Common myeloid progenitor, CD34-positive (primary cell): ENCODE measurements around the gene RASSF7.

Source experiments
- CTCF ChIA-PET: fragments of 350-600 bp; sonication (Branson Sonifier 250); formaldehyde crosslinking; loops from one replicate; lab custom pipeline; 2021; ENCODE audit warnings: antibody characterized with exemption; lab: Charles Lee
- POLR2A ChIA-PET: fragments of 350-600 bp; sonication (Branson Sonifier 250); formaldehyde crosslinking; loops from one replicate; lab custom pipeline; 2021; ENCODE audit warnings: antibody characterized with exemption; lab: Charles Lee
- DNase-seq, 3 donors: peaks; one replicate each; pipeline versions ENCODE4 v3.0.0 to v3.0.0-alpha.2; 2013
- H3K27ac ChIP-seq, 2 experiments: 1 replicate in 1 of 2; 2 replicates in 1 of 2; pipeline ENCODE4 v1.7.0; 2013; ENCODE audit warnings: inconsistent platforms in 2 of 2, low read length in 2 of 2, mild to moderate bottlenecking in 2 of 2, low read depth in 1 of 2, moderate library complexity in 1 of 2; ENCODE audit not compliant: severe bottlenecking in 2 of 2, insufficient read depth in 1 of 2, poor library complexity in 1 of 2
- H3K27me3 ChIP-seq, 5 experiments: replicated peaks in 2 of 5; 1 replicate in 3 of 5; 2 replicates in 2 of 5; pipeline versions ENCODE4 v1.6.1 to v1.7.0; 2013; ENCODE audit warnings: low read length in 4 of 5, mild to moderate bottlenecking in 2 of 5, moderate library complexity in 2 of 5, inconsistent platforms in 1 of 5; ENCODE audit not compliant: insufficient read depth in 5 of 5, control insufficient read depth in 4 of 5
- H3K36me3 ChIP-seq, 4 experiments: 1 replicate in 2 of 4; 2 replicates in 2 of 4; pipeline versions ENCODE4 v1.6.1 to v1.7.0; 2013; ENCODE audit warnings: low read length in 3 of 4, control low read depth in 1 of 4, mild to moderate bottlenecking in 1 of 4; ENCODE audit not compliant: control insufficient read depth in 4 of 4, insufficient read depth in 4 of 4
- H3K4me1 ChIP-seq, 4 experiments: 1 replicate in 3 of 4; 2 replicates in 1 of 4; pipeline versions ENCODE4 v1.6.1 to v1.7.1; 2013; ENCODE audit warnings: low read length in 3 of 4, mild to moderate bottlenecking in 3 of 4, control low read depth in 1 of 4, inconsistent platforms in 1 of 4, moderate library complexity in 1 of 4; ENCODE audit not compliant: control insufficient read depth in 4 of 4, insufficient read depth in 4 of 4; ENCODE audit errors: control extremely low read depth in 1 of 4
- H3K4me3 ChIP-seq, 7 experiments: 1 replicate in 4 of 7; 2 replicates in 3 of 7; pipeline versions ENCODE4 v1.5.1 to v1.7.0; 2013; ENCODE audit warnings: mild to moderate bottlenecking in 7 of 7, low read length in 6 of 7, moderate library complexity in 6 of 7, inconsistent platforms in 2 of 7, low read depth in 2 of 7, control low read depth in 1 of 7; ENCODE audit not compliant: insufficient read depth in 4 of 7, control insufficient read depth in 1 of 7; ENCODE audit errors: extremely low read depth in 1 of 7
- H3K9me3 ChIP-seq, 5 experiments: 1 replicate in 4 of 5; 2 replicates in 1 of 5; pipeline versions ENCODE4 v1.6.1 to v1.7.1; 2013; ENCODE audit warnings: low read length in 4 of 5, mild to moderate bottlenecking in 2 of 5, inconsistent platforms in 1 of 5, low read depth in 1 of 5, moderate library complexity in 1 of 5; ENCODE audit not compliant: control insufficient read depth in 4 of 5, insufficient read depth in 2 of 5; ENCODE audit errors: control extremely low read depth in 1 of 5
- whole genome bisulfite sequencing: methylation state at CpG from one replicate; pipeline ENCODE4 v1.1.5; 2013; ENCODE audit not compliant: insufficient coverage; 5-methylcytosine and 5-hydroxymethylcytosine counted together

Gene RASSF7

DNA sequence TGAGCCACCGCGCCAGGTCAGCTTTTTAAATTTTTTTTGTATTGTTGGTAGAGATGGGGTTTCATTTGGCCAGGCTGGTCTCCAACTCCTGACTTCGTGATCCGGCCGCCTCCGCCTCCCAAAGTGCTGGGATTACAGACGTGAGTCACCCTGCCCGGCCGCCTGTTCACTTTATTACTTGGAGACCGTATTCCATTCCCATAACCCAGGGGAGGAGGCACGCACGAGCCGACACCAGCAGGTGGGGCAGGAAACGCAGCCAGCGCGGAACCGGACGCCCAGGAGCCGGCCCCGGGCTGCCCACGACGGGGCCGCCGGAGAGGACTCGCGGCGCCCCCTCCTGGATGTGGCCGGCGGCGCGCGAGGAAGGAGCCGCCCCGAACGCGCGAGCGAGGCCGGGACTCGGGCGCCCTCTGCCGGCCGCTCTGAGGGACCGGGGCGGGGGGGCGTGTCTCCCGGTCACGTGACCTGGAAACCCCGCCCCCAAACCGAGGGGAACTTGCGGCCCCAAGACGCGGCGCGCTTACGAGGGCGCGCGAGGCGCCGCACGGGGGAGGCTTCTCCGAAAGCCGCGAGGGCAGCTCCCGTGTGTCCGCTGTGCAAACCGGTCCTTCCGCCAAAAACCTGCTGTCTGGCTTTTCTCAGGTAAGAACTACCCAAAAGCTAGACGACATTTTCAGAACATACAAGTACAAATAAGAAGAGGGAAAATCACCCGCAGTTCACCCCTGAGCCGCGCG is 42.1 kb upstream of the RASSF7 start:
- H3K36me3 ChIP-seq = peaks cover 0 to 3% (median under 1%) of the 10 kb centered on the region in 4 experiments
- peaks cover 0 to 6% (median 4%) of the 10 kb centered on the region in 5 experiments for H3K9me3 ChIP-seq
- ChIA-PET CTCF (interaction anchor here (0.9 to 1.6 kb wide), 7 partner anchors 8 to 21 kb away, joined by 3 to 9 read pairs (median 5); no protein-coding TSS in a partner anchor), POLR2A (no interaction called here)
- peaks cover 0 to 4% (median 3%) of the 10 kb centered on the region in 4 experiments for H3K4me1 ChIP-seq
- WGBS = 12% methylated on average over 58 of the region's 74 CpGs
- no peaks in the 10 kb centered on the region for H3K27me3 ChIP-seq
- no peak overlapping the region for H3K27ac ChIP-seq
- H3K4me3 ChIP-seq = peak overlapping the region in 5 of 7 experiments; percentile 22 to 73 (median 44)
- DNase-seq = peak; percentile 88 to 97 (median 97)

DNA sequence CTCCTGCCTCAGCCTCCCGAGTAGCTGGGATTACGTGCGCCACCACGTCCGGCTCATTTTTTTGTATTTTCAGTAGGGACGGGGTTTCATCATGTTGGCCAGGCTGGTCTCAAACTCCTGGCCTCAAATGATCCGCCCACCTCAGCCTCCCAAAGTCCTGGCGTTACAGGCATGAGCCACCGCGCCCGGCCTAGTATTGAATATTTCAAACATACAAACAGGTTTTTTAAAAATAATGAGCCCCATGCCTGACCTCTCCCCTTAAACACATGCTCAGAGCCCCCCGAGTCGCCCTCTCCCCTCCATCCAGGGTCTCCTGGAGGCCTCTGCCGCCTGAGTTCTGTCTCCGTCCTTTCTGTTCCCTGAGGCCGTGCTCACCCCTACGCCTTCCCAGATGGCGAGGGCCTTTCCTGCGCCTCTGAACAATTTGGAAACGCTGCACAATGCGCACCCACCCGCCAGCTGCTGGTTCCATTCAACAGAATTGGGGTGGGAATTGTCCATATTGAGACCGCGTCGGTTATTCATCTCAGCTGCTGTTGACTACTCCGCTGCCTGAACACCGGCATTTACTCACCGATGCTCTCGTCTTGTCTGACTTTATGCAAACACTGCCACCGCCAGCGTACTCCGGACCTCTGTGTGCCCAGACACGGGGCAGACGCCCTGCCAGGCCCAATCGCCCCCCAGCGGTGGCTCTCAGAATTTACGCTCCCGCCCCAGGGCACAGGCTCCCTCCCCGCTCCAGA is 40.2 kb upstream of the RASSF7 start:
- Histone ChIP-seq H3K36me3 (peaks cover 0 to 2% (median 0%) of the 10 kb centered on the region in 4 experiments), H3K4me3 (no peak overlapping the region), H3K27me3 (no peaks in the 10 kb centered on the region), H3K4me1 (peaks cover 0 to 4% (median 3%) of the 10 kb centered on the region in 4 experiments), H3K27ac (no peak overlapping the region), H3K9me3 (peaks cover 0 to 6% (median 4%) of the 10 kb centered on the region in 5 experiments)
- DNase-seq = peak in 2 of 3 donors; percentile 50 to 57
- CTCF ChIA-PET = interaction anchor here (1.1 kb wide), 2 partner anchors 11 to 12 kb away, joined by 3 read pairs; no protein-coding TSS in a partner anchor
- POLR2A ChIA-PET = no interaction called here
- WGBS = 97% methylated on average over 39 of the region's 39 CpGs

DNA sequence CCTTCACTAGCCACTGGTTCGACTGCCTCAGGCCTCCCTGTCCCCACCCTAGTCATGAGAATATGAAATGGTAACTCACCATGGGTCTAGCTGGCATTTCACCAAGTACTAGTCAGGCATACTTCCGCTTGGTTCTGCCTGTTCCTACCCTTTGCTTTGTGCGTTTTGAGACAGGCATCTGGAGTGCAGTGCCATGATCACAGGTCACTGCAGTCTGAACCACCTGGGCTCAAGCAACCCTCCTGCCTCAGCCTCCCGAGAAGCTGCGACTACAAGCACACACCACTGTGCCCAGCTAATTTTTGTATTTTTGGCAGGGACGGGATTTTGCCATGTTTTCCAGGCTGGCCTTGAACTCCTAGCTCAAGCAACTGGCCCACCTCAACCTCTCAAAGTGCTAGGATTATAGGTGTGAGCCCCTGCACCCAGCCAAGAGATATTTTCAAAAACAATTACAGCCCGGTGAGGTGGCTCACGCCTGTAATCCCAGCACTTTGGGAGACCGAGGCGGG is 39.5 kb upstream of the RASSF7 start:
- no peaks in the 10 kb centered on the region for H3K27me3 ChIP-seq
- H3K36me3 ChIP-seq = peaks cover 0 to 2% (median 0%) of the 10 kb centered on the region in 4 experiments
- POLR2A ChIA-PET = no interaction called here
- peaks cover 0 to 6% (median 3%) of the 10 kb centered on the region in 5 experiments for H3K9me3 ChIP-seq
- no peak overlapping the region for H3K27ac ChIP-seq
- no peak overlapping the region for H3K4me3 ChIP-seq
- peaks cover 0 to 4% (median 3%) of the 10 kb centered on the region in 4 experiments for H3K4me1 ChIP-seq
- CTCF ChIA-PET = no interaction called here
- no peak for DNase-seq
- 98% methylated on average over 6 of the region's 10 CpGs for WGBS

DNA sequence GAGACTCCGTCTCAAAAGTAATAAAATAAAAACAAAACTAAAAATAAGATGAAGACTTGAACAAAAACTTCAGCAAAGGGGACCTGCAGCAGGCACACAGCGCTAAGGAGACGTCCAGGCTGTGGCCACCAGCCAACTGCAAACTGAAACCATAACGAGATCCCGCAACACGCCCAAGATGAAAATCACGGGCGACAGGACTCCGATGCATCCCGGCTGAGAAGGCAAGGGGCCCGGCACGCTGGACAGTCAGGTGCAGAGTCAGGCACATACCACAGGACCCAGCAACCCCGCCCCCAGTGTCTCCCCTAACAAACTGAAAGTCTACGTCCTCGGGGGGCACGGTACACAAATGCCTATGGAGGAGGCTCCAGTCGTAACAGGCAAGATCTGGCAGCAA is 34.6 kb upstream of the RASSF7 start:
- no peaks in the 10 kb centered on the region for H3K27me3 ChIP-seq
- no peak for DNase-seq
- no peaks in the 10 kb centered on the region for H3K9me3 ChIP-seq
- 94% methylated on average over 16 of the region's 17 CpGs for WGBS
- no peak overlapping the region for H3K27ac ChIP-seq
- peaks cover 0 to 16% (median 6%) of the 10 kb centered on the region in 4 experiments for H3K36me3 ChIP-seq
- ChIA-PET POLR2A (no interaction called here), CTCF (no interaction called here)
- H3K4me1 ChIP-seq = no peaks in the 10 kb centered on the region
- H3K4me3 ChIP-seq = no peak overlapping the region

DNA sequence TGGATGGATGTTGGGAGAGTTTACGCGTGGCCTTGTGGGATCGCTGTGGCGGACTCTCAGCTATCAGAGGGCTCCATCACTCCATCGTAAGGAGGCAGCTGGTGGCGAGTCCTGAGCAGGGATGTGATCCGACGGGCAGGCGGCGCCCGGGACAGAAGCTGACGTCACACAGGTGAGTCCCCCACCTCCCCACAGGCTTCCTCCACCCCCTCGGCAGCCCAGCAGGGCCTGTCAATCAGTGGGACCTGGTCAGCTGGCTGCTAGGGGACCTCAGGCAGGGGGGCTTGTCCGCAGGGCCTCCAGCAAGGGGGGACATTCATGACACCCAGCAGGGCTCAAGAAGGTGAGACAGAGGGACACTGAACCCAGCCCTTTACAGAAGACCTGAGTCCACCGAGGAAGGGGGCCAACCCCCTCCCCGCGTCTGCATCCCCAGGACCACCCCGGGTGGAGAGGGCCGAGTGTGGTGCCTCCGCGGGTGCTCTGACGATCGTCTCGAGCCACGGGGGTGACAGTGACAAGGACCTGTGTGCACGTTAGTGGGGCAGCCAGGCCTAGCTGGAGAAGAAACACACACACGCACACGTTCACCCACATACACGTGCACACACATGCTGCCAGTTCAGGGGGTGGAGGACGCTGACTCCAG is 32.5 kb upstream of the RASSF7 start:
- POLR2A ChIA-PET = no interaction called here
- Histone ChIP-seq H3K27ac (no peak overlapping the region), H3K27me3 (no peaks in the 10 kb centered on the region), H3K4me1 (no peaks in the 10 kb centered on the region), H3K9me3 (no peaks in the 10 kb centered on the region), H3K36me3 (peaks cover 0 to 36% (median 21%) of the 10 kb centered on the region in 4 experiments), H3K4me3 (no peak overlapping the region)
- CTCF ChIA-PET = interaction anchor here (0.7 kb wide), 1 partner anchor 323 kb away, joined by 3 read pairs; no protein-coding TSS in a partner anchor
- WGBS = 93% methylated on average over 27 of the region's 30 CpGs
- DNase-seq = no peak

DNA sequence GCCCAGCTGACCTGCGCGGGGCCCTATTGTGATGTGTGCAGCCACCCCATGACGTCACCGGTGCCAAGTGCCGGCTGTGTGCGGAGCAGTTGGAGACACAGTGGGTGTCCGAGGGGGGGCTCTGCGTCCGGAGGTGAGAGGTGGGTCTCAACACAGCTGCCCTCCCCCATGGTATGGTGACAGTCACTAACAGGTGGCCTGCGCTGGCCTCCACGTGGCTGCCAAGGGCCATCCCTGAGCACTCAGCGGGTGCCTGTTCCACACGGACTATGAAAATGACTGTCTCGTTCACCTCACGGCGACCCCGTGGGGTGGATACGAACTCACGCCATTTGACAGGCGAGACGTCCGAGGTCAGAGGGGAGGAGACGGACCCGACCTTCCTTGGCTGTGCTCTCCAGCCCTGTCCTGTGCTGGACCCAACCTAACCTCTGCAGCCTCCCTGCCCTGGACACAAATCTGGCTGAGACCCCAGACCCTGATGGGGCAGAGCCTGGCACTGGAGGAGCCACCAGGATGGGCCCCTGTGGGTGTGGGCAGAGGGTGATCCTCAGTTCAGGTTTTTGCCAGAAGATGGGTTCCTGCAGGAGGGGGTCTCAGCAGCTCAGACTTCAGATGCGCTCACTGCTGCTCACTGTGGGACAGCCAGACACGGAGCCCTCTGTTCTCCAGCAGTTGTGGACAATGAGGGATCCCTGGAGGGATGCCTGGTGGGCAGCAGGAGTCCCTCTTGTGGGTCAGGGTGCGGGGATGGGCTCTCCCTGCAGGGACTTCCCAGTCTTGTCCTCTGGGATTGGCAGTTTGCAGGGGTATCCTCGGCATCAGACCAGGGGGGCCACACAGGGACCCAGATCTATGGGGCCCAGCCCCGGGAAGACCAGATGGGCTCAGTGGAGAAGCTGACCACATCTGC is 31.7 kb upstream of the RASSF7 start:
- CTCF ChIA-PET = interaction anchor here (1.0 kb wide), 1 partner anchor 10 kb away, joined by 3 read pairs; no protein-coding TSS in a partner anchor
- 95% methylated on average over 27 of the region's 29 CpGs for WGBS

More for the DNA sequence above, 31.7 kb upstream of the RASSF7 start:
- peaks cover 2 to 43% (median 24%) of the 10 kb centered on the region in 4 experiments for H3K36me3 ChIP-seq
- H3K4me1 ChIP-seq = peaks cover 0 to 2% (median 1%) of the 10 kb centered on the region in 4 experiments
- H3K9me3 ChIP-seq = no peaks in the 10 kb centered on the region
- H3K4me3 ChIP-seq = no peak overlapping the region
- no peaks in the 10 kb centered on the region for H3K27me3 ChIP-seq
- POLR2A ChIA-PET = no interaction called here
- H3K27ac ChIP-seq = no peak overlapping the region
- no peak for DNase-seq
